GM13977 (cell line): ENCODE measurements around the gene RAB4B.
A peak's percentile ranks its signal among the peaks of the same experiment; 100 is the strongest.

Experiments used
- DNase-seq: peaks from one replicate; pipeline ENCODE4 v3.0.0; 2012; ENCODE audit warnings: low spot score
- in situ Hi-C: fragments of 300-500 bp; cut with MboI; formaldehyde crosslinking; loops from one replicate; pipeline ENCODE4 v1.12.0; 2022; ENCODE audit warnings: low sequenced_read_pairs, low pct_unique_long_range_greater_than_20kb, mixed read lengths, inconsistent platforms; ENCODE audit not compliant: unreplicated experiment
- TF ChIP-seq, protein P1 (sequence below): IDR thresholded peaks from 2 replicates; pipeline ENCODE4 v1.5.1; 2012; ENCODE audit warnings: mild to moderate bottlenecking, control low read depth; ENCODE audit not compliant: insufficient read depth; ENCODE audit errors: extremely low read depth, missing control alignments

Gene RAB4B

DNA sequence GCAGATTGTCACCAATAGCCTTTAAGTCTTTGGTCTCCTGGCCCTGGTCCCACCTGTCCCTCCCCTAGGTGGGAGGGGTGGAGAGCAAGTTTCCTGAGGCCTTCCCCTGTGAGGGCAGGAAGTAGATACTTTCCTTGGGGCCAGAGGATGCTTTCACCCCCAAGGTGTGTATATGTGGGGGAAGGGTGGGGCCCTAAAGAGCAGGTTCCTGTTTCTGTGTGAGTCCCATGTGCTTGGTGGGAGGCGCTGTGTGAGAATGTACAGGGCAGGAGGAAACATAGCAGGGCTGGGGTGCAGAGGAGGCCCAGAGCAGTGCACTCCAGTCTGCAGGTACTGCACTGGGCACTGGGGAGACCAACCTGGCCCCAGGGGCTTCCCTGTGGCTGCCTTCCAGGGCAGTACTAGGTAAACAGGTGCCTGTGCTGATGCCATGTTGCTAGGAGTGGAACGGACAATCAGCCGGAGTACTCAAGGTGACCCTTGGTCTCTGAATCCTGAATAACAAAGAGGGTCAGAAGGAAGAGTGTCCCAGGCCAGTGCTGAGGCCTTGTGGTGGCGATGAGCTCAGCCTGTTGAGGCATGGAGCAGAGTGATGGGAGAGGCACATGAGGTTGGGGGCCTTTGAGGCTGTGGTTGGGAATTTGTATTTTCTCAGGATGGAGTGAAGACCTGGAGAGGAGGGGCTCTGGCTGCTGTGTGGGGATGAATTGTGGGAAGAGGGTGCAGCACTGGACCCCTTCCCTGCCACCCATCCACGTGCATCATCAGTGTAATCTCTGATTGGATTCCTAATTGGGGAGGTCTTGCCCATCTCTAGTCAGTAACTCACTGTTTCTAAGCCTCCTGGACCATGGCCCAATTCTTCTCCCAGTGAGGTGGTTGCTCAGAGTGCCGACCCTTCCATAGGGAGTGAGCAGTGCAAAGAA lies 26.1 kb downstream of the RAB4B start:
- TF ChIP-seq, protein P1, sequence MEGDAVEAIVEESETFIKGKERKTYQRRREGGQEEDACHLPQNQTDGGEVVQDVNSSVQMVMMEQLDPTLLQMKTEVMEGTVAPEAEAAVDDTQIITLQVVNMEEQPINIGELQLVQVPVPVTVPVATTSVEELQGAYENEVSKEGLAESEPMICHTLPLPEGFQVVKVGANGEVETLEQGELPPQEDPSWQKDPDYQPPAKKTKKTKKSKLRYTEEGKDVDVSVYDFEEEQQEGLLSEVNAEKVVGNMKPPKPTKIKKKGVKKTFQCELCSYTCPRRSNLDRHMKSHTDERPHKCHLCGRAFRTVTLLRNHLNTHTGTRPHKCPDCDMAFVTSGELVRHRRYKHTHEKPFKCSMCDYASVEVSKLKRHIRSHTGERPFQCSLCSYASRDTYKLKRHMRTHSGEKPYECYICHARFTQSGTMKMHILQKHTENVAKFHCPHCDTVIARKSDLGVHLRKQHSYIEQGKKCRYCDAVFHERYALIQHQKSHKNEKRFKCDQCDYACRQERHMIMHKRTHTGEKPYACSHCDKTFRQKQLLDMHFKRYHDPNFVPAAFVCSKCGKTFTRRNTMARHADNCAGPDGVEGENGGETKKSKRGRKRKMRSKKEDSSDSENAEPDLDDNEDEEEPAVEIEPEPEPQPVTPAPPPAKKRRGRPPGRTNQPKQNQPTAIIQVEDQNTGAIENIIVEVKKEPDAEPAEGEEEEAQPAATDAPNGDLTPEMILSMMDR: no peak
- in situ Hi-C loops: no loop called here
- peak; percentile 57 for DNase-seq

DNA sequence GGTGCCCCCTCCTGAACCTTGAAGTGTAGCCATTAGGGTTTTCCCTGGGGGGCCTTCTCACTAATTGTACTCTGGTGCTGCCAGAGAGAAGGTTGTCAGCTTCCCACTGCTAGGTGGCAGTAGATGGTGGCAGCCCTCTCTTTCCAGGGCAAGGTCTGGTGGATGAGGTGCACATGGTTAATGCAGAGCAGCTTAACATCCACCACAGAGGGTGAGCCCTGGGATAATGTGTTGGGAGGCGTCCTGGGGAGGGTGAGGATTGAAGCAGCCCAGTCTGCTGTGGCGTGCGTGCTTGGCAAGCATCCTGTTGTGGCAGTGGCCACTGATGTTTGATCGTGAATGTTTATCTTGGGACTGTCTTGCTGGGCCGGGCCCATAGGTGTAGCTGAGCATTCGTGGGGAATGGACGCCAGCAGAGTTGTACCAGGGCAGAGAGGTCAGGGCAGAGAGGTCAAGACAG lies 26.8 kb downstream of the RAB4B start:
- TF ChIP-seq, protein P1: no peak
- in situ Hi-C loops: no loop called here
- no peak for DNase-seq

DNA sequence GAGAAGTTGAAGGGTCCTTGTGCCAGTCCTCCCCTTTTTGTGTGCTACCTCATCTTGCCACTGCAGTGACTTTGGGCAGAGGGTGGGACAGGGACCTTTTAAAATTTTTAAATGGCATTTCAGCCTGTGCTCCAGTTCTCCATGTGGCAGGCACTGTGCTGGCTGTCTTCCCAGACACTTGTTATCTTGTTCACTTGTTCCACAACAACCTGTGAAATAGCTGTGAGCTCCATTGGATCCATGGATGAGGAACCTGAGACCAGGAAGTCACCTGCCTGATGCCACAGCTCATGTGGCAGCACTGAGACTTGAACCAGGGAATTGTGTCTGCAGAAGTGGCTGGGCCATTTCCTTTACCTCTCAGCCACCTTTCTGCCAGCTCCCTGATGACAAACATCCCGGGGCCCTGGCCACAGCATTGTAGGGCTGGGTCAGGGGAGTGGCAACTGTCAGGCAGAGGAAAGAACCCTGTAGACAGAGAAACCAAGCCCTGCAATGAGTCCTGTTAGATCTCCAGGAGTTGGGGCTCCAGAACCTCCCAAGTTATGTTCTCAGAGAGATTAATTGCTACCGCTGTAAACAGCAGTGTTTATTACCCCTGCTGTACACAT lies 27.3 kb downstream of the RAB4B start:
- no peak for DNase-seq
- TF ChIP-seq, protein P1: no peak
- in situ Hi-C loops: no loop called here

DNA sequence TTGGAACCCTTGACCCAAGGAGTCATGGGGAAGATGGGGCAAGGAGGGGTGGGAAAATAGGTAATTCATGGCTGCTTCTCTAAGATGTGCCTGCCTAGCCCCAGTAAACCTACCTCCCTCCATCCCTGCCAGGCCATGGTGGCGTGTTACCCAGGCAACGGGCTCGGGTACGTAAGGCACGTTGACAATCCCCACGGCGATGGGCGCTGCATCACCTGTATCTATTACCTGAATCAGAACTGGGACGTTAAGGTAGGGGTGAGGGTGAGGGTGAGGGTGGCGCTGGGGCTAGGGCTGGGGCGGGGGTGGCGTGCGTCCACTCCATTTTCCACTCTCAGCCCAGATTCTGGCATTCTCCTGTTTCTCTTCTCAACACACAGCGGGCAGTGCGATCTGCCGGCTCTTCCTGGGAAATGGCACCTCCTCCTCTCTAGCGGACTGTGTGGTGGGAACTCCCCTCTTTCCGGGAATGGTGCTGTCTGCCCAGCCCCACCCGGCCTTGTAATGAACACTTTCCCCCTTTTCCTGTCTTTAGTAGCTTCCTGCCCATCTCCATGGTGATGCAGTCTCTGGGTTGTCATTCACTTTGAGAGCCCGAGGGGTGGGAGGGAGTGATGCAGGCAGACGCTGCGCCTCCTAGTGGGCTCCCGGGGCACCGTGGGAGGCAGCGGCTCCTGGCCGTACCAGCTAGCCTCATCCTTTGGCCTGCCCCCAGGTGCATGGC lies 28.5 kb downstream of the RAB4B start:
- TF ChIP-seq, protein P1: peak; percentile 92
- peak; percentile 88 for DNase-seq

DNA sequence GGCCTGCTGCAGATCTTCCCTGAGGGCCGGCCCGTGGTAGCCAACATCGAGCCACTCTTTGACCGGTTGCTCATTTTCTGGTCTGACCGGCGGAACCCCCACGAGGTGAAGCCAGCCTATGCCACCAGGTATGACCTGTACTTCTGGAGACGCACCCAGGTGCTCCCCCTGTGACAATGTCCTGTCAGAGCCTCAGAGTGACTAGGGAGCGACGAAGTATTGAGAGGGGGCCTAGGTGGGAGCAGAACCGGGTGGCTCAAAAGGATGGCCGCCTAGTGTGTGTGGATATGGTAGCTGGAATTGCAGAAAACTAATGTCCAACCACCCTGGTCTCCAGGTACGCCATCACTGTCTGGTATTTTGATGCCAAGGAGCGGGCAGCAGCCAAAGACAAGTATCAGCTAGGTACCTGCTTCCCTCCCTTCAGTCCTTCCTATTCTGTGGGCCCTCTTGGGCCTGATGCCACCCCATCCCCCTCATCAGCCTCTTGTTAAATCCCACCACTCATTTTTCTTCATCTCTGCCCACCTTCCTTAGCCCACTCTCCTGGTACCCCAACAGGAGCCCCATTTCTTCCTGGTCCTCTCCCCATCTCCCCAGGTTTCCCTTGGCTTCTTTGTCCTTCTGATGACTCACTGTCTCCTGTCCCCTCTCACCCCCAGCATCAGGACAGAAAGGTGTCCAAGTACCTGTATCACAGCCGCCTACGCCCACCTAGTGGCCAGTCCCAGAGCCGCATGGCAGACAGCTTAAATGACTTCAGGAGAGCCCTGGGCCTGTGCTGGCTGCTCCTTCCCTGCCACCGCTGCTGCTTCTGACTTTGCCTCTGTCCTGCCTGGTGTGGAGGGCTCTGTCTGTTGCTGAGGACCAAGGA lies 29.3 kb downstream of the RAB4B start:
- TF ChIP-seq, protein P1: peak; percentile 22
- in situ Hi-C loops: no loop called here
- DNase-seq: no peak

More for the DNA sequence above, 28.5 kb downstream of the RAB4B start:
- in situ Hi-C loops: no loop called here

DNA sequence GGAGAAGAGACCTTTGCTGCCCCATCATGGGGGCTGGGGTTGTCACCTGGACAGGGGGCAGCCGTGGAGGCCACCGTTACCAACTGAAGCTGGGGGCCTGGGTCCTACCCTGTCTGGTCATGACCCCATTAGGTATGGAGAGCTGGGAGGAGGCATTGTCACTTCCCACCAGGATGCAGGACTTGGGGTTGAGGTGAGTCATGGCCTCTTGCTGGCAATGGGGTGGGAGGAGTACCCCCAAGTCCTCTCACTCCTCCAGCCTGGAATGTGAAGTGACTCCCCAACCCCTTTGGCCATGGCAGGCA lies 29.9 kb downstream of the RAB4B start:
- in situ Hi-C loops: no loop called here
- DNase-seq: no peak
- TF ChIP-seq, protein P1: no peak
